H1 (cell line): ENCODE results near the gene IL18R1. TPM values are rescaled to one million over a fixed set of nuclear protein-coding genes. Genes with fewer than 3 reads are reported as not detected.

Source experiments
- CTBP2 ChIP-seq: IDR thresholded peaks from 2 replicates; pipeline ENCODE4 v1.7.0; 2011; ENCODE audit warnings: borderline replicate concordance, mild to moderate bottlenecking, moderate library complexity, mixed read lengths, low read length; ENCODE audit not compliant: insufficient read depth, insufficient read length
- EP300 ChIP-seq, 2 experiments: IDR thresholded peaks; 1 replicate in 1 of 2; 2 replicates in 1 of 2; pipeline ENCODE4 v1.6.1; 2011 to 2012; ENCODE audit warnings: low read depth in 2 of 2, low read length in 2 of 2, mild to moderate bottlenecking in 2 of 2, borderline replicate concordance in 1 of 2, inconsistent platforms in 1 of 2, moderate library complexity in 1 of 2
- FOSL1 ChIP-seq: IDR thresholded peaks from 2 replicates; pipeline ENCODE4 v1.6.1; 2011; ENCODE audit warnings: mild to moderate bottlenecking, low read depth, low read length, moderate library complexity; ENCODE audit not compliant: insufficient read depth
- JUN ChIP-seq: IDR thresholded peaks from 2 replicates; pipeline ENCODE4 v1.6.1; 2011; ENCODE audit warnings: low read depth, mild to moderate bottlenecking, improper control_type of control experiment, low read length
- POU5F1 ChIP-seq: IDR thresholded peaks from 2 replicates; pipeline ENCODE4 v1.6.1; 2011; ENCODE audit warnings: low read depth, mild to moderate bottlenecking, low read length, moderate library complexity
- RBBP5 ChIP-seq: IDR thresholded peaks from 2 replicates; pipeline ENCODE4 v1.7.1; 2012; ENCODE audit warnings: low read depth, mild to moderate bottlenecking, inconsistent platforms, low read length, moderate library complexity, borderline replicate concordance
- TBP ChIP-seq: IDR thresholded peaks from 2 replicates; pipeline ENCODE4 v1.6.1; 2011; ENCODE audit warnings: low read depth, low read length, improper control_type of control experiment
- polyA plus RNA-seq, 7 experiments: library from polyadenylated mRNA; depleted of rRNA in 3 of 7; stranded (reverse) in 5 of 7; unstranded in 2 of 7; fragments of >200 nt in 5 of 7; fragments of 200-250 nt in 2 of 7; gene quantifications; 1 replicate in 5 of 7; 2 replicates in 1 of 7; 4 replicates in 1 of 7; pipeline versions ENCODE4 v1.2.1 to v1.2.3, GENCODE V29; 2011 to 2013; ENCODE audit warnings: missing spikeins in 2 of 7, mixed read lengths in 2 of 7
- total RNA-seq: library from RNA; stranded (reverse); fragmentation: NEBNext Ultra II Directional; extraction: Animal tissue kit (Norgen Biotek cat#: 25700); gene quantifications from 2 replicates; pipeline ENCODE4 v1.2.1, GENCODE V29; 2021
- TF ChIP-seq, protein P1 (sequence below): fragments of 300-600 bp; sonication (generic); IDR thresholded peaks from 2 replicates; pipeline ENCODE4 v1.7.1; 2012; ENCODE audit warnings: low read length, moderate library complexity, mild to moderate bottlenecking, inconsistent platforms; ENCODE audit not compliant: insufficient replicate concordance

The IL18R1 gene
- total and polyA plus RNA-seq, 2 of the 8 experiments (the other 6 are each of a cell fraction or from before 2014, with no cell fraction given), result 0.54 TPM; not detected in 1

GRCh38 chr2:102369866-102370265, 14.3 kb downstream of the IL18R1 start (continued):
- TF ChIP-seq, protein P1, sequence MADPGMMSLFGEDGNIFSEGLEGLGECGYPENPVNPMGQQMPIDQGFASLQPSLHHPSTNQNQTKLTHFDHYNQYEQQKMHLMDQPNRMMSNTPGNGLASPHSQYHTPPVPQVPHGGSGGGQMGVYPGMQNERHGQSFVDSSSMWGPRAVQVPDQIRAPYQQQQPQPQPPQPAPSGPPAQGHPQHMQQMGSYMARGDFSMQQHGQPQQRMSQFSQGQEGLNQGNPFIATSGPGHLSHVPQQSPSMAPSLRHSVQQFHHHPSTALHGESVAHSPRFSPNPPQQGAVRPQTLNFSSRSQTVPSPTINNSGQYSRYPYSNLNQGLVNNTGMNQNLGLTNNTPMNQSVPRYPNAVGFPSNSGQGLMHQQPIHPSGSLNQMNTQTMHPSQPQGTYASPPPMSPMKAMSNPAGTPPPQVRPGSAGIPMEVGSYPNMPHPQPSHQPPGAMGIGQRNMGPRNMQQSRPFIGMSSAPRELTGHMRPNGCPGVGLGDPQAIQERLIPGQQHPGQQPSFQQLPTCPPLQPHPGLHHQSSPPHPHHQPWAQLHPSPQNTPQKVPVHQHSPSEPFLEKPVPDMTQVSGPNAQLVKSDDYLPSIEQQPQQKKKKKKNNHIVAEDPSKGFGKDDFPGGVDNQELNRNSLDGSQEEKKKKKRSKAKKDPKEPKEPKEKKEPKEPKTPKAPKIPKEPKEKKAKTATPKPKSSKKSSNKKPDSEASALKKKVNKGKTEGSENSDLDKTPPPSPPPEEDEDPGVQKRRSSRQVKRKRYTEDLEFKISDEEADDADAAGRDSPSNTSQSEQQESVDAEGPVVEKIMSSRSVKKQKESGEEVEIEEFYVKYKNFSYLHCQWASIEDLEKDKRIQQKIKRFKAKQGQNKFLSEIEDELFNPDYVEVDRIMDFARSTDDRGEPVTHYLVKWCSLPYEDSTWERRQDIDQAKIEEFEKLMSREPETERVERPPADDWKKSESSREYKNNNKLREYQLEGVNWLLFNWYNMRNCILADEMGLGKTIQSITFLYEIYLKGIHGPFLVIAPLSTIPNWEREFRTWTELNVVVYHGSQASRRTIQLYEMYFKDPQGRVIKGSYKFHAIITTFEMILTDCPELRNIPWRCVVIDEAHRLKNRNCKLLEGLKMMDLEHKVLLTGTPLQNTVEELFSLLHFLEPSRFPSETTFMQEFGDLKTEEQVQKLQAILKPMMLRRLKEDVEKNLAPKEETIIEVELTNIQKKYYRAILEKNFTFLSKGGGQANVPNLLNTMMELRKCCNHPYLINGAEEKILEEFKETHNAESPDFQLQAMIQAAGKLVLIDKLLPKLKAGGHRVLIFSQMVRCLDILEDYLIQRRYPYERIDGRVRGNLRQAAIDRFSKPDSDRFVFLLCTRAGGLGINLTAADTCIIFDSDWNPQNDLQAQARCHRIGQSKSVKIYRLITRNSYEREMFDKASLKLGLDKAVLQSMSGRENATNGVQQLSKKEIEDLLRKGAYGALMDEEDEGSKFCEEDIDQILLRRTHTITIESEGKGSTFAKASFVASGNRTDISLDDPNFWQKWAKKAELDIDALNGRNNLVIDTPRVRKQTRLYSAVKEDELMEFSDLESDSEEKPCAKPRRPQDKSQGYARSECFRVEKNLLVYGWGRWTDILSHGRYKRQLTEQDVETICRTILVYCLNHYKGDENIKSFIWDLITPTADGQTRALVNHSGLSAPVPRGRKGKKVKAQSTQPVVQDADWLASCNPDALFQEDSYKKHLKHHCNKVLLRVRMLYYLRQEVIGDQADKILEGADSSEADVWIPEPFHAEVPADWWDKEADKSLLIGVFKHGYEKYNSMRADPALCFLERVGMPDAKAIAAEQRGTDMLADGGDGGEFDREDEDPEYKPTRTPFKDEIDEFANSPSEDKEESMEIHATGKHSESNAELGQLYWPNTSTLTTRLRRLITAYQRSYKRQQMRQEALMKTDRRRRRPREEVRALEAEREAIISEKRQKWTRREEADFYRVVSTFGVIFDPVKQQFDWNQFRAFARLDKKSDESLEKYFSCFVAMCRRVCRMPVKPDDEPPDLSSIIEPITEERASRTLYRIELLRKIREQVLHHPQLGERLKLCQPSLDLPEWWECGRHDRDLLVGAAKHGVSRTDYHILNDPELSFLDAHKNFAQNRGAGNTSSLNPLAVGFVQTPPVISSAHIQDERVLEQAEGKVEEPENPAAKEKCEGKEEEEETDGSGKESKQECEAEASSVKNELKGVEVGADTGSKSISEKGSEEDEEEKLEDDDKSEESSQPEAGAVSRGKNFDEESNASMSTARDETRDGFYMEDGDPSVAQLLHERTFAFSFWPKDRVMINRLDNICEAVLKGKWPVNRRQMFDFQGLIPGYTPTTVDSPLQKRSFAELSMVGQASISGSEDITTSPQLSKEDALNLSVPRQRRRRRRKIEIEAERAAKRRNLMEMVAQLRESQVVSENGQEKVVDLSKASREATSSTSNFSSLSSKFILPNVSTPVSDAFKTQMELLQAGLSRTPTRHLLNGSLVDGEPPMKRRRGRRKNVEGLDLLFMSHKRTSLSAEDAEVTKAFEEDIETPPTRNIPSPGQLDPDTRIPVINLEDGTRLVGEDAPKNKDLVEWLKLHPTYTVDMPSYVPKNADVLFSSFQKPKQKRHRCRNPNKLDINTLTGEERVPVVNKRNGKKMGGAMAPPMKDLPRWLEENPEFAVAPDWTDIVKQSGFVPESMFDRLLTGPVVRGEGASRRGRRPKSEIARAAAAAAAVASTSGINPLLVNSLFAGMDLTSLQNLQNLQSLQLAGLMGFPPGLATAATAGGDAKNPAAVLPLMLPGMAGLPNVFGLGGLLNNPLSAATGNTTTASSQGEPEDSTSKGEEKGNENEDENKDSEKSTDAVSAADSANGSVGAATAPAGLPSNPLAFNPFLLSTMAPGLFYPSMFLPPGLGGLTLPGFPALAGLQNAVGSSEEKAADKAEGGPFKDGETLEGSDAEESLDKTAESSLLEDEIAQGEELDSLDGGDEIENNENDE, result no peak
- TF ChIP-seq CTBP2 (no peak), JUN (no peak), FOSL1 (no peak), POU5F1 (no peak), EP300 (IDR thresholded peaks at IDR 0.05; ENCODE audit: borderline replicate concordance in 1 of 2, low read depth in 2 of 2, low read length in 2 of 2) (no peak), RBBP5 (no peak), TBP (no peak)
